HL-60/S4 (cell line): Measurements from ENCODE around the gene ARHGAP29.

Experiments used
- in situ Hi-C: fragments of 300-500 bp; cut with MboI; formaldehyde crosslinking; loops from 2 replicates; pipeline ENCODE4 v1.14.3; 2022; ENCODE audit warnings: low sequenced_read_pairs

The ARHGAP29 gene

DNA sequence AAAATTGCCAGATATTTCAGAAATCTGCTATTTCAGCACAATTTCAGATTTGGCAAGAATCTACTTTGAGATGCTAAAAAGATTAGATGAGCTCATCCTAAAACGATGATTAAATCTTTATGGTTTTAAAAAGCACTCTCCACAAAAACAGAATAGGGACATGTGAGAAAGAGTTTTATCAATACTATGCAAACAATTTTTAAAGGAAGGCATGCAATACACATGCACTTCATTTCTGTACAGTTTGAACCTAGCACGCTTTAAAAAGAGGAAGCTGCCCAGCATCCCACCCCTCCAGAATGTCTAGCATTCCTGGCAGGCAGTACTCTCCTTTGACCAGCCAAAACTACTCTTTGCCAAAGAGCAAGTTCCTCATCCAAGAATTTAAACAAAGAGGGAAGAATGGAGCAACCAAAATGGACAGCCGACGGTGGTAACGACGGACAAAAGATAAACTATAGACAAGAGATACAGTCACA lies 1.3 kb downstream of the ARHGAP29 start:
- in situ Hi-C loops: no loop called here

DNA sequence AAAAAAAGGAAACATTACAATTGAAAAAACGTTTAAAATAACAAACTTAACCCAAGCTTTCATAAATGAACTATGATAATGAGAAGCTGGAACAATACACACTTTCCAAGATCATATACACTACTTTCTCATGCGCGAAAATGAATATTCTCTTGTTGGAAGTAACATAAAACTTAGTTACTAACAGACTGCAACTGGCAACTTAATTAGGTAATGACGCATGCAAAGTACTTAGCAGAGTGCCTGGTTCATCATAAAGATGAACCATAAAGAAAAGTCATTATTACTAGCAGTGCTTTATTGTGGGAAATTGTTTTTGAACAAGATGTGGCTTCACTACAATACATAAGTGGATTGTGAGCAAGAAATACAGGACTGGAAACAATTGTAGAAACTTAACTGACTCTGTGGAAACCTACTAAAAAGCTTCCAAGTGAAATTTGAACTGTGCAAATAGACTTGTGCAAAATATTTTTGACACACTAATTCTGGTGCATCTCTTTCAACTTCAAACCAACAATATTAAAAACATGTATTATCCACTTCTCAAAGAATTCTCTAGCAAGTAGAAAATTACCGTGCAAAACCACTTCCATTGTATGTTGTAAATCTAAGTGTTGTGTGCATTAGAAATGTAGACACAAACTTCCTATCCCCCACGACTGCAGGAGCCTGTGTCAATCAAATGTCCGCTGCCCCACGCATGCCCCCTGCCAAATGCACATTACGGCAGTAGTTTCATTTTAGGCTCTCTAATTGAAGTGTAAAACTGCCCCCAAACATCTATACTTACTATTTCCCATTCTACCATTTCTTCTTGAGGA lies 2.0 kb downstream of the ARHGAP29 start:
- in situ Hi-C loops: no loop called here

DNA sequence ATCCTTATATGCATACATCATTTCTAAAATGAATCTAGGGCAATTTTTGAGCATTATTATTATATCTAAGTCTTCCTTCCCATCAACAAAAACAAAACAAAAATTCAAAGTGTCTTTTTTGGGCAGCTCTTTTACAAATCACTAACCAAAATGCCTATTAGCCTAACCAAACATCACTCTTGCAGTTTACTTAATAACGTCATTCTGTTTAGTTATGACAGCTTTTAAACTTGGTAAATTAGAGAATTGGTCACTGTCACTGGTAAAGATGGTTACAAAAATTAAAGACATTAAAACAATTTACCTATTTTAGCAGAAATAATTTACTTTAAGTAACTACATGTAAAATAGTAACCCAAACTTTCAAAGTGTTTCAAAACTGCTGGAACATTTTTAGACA lies 2.8 kb downstream of the ARHGAP29 start:
- in situ Hi-C loops: no loop called here

DNA sequence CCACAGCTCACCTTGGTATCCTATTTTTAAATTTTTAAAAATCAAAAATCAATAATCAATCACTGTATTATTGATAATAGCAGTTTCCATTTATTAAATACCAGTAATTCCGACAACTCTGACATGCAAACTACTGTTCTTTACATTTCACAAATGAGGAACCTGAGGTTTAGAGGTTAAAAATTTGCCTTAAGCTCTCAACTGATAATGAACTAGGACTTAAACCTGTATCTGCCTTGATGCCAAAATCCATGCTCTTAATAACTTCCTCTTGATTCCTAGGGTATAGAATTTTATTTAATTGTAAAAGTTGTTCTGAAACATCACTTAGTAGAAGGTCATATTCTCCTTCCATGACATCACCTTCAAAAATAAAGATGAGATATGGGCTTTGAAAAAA lies 5.6 kb downstream of the ARHGAP29 start:
- in situ Hi-C loops: no loop called here

DNA sequence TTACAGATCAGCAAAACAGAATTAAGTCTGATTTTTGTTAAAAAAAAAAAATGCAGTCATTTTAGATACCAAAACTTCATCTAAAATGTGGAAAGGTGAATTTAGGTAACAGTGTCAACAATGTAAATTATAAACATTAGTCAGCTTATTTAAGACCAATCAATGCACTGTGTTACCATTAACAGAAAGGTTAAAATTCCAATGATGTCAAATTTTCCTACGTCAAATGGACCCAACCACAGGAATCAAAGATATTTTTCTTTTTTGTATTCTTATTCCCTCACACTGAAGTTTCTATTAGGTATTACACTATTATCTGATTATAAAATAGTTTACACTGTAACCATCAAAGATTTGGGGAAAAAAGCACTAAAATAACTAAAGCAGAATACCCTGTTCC lies 6.5 kb downstream of the ARHGAP29 start:
- in situ Hi-C loops: no loop called here

DNA sequence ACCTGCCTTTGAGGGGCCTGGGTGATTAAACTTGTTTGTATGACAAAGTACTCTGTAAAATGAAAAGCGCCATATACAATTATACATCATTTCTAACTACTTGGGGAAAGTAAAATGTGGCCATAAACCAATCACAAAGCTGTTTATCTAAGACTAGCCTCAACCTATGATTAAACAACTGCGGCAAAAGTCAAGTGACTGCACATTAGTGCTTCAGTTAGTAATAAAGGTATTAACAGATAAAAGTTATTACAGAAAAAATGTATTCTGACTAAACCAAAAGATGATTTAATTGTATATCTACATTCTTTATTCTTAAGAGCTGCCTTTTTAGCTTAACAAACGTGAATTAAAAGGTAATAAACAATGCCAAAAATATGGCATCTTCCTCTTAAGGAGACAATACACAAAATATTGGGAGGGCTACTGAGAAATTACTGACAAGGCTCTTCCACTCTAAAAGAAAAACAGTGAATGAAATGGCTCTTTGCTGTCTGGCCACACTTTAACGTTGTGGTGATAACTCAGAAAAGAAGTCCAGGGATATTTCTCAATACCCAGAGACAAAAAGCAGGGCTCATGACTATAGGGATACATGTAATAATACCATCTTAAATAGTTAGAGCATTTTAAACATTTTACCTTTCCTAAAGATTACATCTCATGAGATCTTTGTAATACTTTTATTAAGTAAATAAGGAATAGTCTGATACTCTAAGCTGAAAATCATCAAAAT lies 8.6 kb downstream of the ARHGAP29 start:
- in situ Hi-C loops: no loop called here

DNA sequence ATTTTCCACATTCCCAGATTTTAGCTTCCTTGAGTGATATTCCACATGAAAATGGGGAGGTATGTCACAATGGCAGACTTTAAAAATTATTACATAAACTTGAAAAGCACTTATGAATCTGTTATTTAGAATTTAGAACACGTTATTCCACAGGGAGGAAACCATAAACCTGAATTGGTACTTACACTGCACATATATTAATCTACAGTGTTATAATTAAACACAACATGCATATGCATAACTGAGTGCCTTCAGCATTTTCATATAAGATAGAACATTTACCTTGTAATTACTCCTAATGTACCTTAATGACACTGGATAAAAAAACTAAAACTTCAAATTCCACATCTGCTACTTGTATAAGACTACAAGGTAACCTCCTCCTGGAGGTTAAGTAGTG lies 9.8 kb downstream of the ARHGAP29 start:
- in situ Hi-C loops: no loop called here

DNA sequence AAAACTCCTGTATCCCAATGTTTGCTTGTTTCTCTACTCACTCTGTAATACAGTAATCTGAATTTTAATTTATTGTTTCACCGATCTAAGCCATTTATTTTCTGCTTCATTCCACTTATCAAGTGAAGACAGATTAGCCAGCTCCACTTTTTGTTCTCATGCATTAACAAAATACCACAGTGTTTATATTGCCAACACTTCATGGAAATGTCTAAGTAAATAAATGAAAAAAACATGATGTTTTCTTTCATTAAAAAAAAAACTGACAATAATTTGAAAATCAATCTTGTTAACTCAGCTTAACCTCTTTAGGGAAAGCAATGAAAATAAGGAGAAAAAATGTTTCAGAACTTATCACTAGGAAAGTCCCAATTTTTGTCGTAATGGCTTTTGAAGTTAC lies 11.5 kb downstream of the ARHGAP29 start:
- in situ Hi-C loops: no loop called here

DNA sequence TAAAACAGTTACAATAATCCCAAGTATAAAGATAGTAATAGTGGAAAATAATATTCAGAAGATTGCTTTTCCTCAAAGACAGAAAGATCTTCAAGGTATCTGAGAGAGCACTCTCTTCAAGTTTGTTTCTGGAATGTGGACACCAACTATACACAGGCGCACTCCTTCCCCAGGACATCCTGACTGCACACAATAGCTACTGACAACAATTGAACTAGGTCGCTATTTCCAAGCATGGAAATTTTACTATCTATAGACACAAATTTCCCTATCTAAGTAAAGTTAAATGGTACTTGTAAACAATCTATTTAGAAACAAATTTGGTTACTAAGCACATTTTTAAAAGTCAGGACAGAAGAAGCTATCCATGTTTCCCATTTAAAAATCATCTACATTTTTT lies 19.1 kb downstream of the ARHGAP29 start:
- in situ Hi-C loops: no loop called here

DNA sequence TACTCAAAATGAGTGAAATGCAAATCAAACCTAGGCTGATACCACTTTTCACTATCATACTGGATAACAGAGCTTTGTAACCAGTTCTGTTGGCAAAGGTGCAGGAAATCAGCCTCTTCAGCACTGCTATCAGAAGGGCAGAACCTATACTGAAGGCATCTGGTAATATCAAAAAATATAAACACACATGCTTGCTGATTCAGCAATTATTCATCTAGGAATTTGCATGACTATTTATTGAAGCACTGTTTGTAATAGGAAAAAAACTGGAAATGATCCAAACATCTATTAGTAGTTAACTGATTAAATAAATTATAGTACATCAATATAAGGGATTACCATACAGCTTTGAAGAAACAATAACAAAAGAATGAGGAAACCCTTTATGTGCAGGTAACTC lies 21.4 kb downstream of the ARHGAP29 start:
- in situ Hi-C loops: no loop called here

DNA sequence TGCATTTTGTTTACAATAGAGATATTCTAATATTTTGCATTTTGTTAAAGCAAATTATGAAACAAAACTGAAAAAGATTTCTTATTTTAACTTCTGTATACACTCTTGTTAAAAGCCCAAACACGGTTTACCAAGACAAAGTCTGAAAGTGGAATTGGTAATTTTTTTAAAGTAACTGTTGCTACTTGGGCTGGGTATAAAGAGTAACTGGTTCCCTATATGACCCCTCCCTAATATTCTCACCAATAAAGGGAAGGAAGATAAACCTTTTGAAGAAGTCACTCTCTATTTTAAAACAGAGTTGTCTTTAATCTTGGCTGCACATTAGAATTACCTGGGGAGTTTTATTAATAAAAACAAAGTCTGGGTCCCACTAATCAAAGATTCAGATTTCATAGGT lies 27.4 kb downstream of the ARHGAP29 start:
- in situ Hi-C loops: no loop called here

DNA sequence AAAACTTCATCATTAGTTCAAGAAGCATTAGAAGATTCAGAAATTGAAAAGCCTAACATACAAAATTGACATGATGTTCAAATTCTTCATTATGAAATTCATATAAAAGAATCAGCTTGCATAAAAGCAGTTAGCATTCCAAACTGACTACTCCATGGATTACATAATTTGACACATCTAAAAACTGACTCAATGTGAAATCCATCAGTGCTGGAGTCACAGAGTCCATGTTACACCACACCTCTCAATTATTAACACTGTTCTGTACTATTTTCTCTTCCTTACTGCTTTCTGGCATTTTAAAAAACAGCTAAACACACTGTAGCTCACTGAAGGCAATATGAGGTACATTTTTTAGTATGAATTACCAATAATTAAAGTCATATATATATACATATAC lies 28.0 kb downstream of the ARHGAP29 start:
- in situ Hi-C loops: no loop called here

DNA sequence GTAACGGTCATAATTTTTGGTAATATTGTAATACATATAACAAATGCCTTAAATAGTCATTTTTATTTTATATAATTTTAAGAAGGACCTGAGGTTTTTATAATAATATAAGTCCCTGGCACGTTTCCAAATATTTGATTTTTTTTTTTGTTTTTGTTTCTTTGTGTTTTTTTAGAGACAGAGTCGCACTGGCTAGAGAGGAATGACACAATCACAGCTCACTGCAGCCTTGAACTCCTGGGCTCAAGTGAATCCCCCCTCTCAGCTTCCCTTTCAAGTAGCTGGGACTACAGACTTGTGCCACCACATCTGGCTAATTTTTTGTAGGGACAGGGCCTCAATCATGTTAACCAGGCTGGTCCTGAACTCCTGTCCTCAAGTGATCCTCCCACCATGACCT lies 29.7 kb downstream of the ARHGAP29 start:
- in situ Hi-C loops: no loop called here

DNA sequence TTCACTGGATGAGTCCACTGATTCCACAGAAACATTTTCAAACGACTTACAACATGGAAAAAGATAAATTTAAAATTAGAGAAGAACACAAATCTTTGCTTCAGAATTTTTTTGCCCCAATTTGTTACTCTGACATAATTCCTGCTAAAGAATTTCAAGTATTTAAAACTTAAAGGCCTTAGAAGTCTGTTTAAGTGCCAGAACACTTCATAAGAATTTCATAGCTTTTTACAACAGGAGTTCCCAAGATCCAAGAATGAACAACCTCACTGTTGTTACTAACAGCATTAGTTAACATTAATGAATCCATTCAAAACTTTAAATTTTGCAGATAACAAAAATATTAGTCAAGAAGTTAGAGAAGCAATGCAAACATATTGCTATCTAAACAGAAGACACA lies 31.7 kb downstream of the ARHGAP29 start:
- in situ Hi-C loops: no loop called here

DNA sequence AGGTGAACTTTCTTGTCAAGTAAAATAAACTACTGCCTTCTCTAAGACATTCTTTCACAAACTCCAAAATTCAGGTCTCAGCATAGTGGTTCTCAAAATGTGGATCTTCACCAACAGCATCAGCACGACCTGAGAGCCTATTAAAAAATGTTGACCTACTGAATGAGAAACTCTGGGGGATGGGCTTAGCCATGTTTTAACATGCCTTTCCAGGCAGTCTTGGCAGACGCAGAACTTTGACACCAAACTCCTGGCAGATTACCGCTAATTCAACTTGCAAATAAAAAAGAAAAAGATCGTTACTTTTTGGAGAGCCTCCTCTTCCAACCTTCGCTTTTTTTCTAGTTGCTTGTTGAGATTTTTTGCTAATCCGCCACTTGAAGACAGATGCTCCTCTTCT lies 35.1 kb downstream of the ARHGAP29 start:
- in situ Hi-C loops: no loop called here

DNA sequence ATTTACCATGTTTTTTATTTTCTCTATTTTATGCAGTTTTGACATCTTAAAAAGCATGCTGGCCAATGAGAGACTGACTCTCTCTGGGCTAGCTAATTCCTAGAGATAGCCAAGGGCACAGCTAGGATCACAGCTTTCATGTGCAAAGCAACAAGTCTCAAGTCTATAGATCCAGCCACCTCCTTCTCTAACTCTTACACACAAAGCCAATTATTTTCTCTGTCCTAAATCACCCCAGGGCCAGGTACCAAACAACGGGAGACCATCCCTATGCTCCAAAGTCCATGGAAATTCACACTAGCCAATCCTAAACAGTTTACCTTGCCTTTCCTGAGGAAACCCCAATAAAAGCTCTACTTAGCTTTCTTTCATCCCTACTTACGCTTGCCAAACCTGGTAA lies 38.0 kb downstream of the ARHGAP29 start:
- in situ Hi-C loops: no loop called here

DNA sequence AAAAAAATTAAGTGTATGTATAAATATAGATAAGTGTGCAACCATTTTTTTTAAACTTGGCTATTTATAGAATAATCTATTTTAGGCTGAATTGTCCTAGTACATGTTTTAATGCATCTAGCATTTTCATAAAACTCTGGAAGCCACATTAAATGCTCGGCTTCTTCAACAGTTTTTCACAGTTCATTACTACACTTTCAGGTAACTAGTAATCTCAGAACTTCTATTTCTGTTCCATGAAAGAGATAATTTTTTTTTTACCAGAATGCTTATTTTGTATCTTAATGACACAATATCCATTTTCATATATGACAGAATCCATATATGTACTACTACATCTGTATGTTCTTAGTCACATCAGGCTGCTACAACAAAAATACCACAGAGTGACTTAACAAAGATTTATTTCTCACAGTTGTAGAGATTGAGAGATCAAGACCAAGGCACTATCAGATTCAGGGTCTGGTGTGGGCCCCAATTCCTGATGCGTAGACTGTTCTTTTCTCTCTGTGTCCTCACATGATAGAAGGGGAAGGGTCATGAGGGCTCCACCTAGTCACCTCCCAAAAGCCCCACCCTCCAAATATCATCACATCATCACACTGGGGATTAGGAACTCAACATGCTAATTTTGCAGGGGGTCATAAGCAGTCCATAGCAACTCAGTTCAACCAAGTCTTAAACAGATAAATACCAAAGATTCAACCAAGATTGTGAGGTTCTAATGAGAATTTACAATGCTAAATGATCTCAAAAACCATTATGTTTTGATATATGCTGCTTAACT lies 43.1 kb downstream of the ARHGAP29 start:
- in situ Hi-C loops: no loop called here

DNA sequence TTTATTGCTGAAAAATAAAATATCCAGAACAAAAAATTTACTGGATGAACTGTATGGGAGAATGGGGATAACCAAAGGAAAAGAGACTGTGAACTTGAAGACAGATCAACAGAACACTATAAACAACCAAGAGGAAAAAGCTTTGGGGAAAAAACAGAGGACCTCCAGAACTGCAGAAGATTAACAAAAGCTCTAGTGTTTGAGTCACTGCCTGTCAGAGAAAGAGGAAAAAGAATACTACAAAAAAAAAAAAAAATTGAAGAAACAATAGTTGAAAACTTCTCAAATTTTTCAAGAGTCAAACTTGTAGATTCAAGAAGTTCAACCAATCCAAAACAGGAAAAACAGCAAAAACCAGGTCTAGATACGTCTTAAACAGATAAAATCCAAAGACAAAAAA lies 44.3 kb downstream of the ARHGAP29 start:
- in situ Hi-C loops: no loop called here

DNA sequence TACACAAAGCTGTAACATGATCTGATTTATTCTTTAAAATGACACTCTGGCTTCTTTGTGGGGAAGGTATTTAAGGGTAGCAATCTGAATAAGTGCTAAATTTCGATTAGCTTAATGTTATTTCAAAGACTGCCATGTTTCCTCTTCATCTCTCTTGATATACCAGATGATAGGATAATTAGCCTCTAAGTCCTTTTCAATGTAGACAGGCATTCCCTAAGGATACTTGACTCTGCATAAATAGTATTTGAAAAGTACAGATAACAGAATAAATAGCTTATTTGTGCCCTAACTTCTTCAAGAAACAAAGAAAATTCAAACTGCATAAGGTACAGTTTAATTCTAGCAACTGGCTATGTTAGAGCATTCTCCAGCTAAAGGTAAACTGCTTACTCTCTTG lies 46.2 kb downstream of the ARHGAP29 start:
- in situ Hi-C loops: no loop called here

DNA sequence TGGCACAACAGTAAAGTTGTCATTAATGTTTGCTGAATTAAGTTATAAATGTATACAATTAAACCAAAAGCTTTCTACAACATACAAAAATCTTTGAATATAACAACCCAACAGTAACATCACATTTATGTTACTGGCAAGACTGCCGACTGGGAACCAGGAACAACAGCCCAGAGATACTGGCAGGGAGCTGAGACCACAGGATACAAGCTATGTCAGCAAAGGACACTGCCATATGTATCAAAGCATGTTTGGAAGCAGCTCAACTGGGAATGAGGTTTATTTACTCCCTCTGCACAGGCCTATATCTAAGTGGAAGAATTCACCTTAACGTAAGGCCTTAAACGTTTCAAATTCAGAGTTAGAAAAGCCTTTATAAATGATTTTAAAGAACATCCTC lies 50.4 kb downstream of the ARHGAP29 start:
- in situ Hi-C loops: no loop called here

DNA sequence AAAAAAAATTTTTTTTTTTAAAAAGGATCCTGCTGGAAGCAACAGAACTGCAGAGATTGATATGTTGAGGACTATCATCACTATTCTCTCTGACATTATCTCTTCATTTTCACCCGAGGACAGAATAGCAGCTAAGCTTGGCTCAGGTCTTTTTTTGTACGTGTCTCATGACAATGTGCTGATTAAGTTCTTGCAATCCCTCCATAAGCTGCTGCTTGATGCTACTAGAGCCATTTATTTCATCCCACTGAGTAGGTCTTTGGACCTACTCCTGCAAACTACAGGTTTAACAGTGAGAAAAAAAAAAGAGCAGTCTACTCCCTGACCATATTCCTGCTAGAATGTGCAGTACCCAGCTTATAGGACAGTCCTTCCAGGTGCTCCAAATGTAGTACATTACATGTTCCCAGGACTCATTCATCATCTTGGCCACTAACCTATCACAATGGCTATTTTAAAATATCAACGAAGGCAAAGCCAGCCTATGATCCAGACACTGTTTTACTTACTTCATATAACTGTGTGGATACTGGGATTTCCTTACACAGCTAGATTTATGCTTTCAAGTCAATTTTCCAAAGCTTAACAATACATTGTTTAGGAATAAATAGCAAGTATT lies 54.1 kb downstream of the ARHGAP29 start:
- in situ Hi-C loops: no loop called here
